GM18861 (cell line): ENCODE data around the gene AVPR2.

Experiments used
- ATAC-seq: cut with Tn5 transposase; IDR thresholded peaks from one replicate; pipeline ENCODE4 v1.9.1; 2021; ENCODE audit not compliant: unreplicated experiment

Gene AVPR2

GRCh38 chrX:153903991-153904957 is at the start of gene AVPR2:
Gene AVPR2, plus strand, starts transcription at chrX:153904673. Its CDS starts 473 bp downstream, at chrX:153905146.
- no peak for ATAC-seq

- ATAC-seq: no peak
Observed at GRCh38 chrX:153854702-153855101, 49.8 kb upstream of the AVPR2 start.

GRCh38 chrX:153857348-153857903 is 47.0 kb upstream of the AVPR2 start:
- ATAC-seq: no peak

GRCh38 chrX:153861151-153861550 is 43.3 kb upstream of the AVPR2 start:
- no peak for ATAC-seq

- no peak for ATAC-seq
Observed at GRCh38 chrX:153861733-153862310, 42.7 kb upstream of the AVPR2 start.

- no peak for ATAC-seq
Observed at GRCh38 chrX:153862369-153863250, 41.9 kb upstream of the AVPR2 start.

- no peak for ATAC-seq
Observed at GRCh38 chrX:153863251-153863991, 41.1 kb upstream of the AVPR2 start.

- no peak for ATAC-seq
Observed at GRCh38 chrX:153864101-153864500, 40.4 kb upstream of the AVPR2 start.

- no peak for ATAC-seq
Observed at GRCh38 chrX:153864561-153865320, 39.7 kb upstream of the AVPR2 start.

- ATAC-seq: no peak
Observed at GRCh38 chrX:153865321-153865580, 39.2 kb upstream of the AVPR2 start.

GRCh38 chrX:153865685-153866084 is 38.8 kb upstream of the AVPR2 start:
- no peak for ATAC-seq

- ATAC-seq: no peak
Observed at GRCh38 chrX:153866302-153867019, 38.0 kb upstream of the AVPR2 start.

- ATAC-seq: no peak
Observed at GRCh38 chrX:153867139-153867538, 37.3 kb upstream of the AVPR2 start.

GRCh38 chrX:153867671-153868070 is 36.8 kb upstream of the AVPR2 start:
- ATAC-seq: no peak

- ATAC-seq: no peak
Observed at GRCh38 chrX:153868576-153869472, 35.6 kb upstream of the AVPR2 start.

GRCh38 chrX:153869473-153870287 is 34.8 kb upstream of the AVPR2 start:
- no peak for ATAC-seq

- no peak for ATAC-seq
Observed at GRCh38 chrX:153870288-153870690, 34.2 kb upstream of the AVPR2 start.
